Chondrocyte (in vitro differentiated cells): ENCODE measurements around the gene CPOX. TPM values are rescaled to one million over a fixed set of nuclear protein-coding genes. Genes with fewer than 3 reads are reported as not detected.

Experiments used
- DNase-seq: peaks from one replicate; pipeline ENCODE4 v3.0.0; 2021; ENCODE audit warnings: mixed read lengths, low spot score
- H3K27ac Mint-ChIP-seq: one replicate; pipeline ENCODE4 v1.8.0; 2021; ENCODE audit warnings: mild to moderate bottlenecking, moderate library complexity, mixed read lengths; ENCODE audit not compliant: unreplicated experiment
- H3K27me3 Mint-ChIP-seq: 2 replicates; pipeline ENCODE4 v1.8.0; 2021; ENCODE audit warnings: low read depth, mixed read lengths
- H3K36me3 Mint-ChIP-seq: 2 replicates; pipeline ENCODE4 v1.8.0; 2021; ENCODE audit warnings: low read depth, mixed read lengths
- H3K4me1 Mint-ChIP-seq: 2 replicates; pipeline ENCODE4 v1.8.0; 2021; ENCODE audit warnings: low read depth, mild to moderate bottlenecking, mixed read lengths
- H3K4me3 Mint-ChIP-seq: one replicate; pipeline ENCODE4 v1.8.0; 2021; ENCODE audit warnings: mild to moderate bottlenecking, moderate library complexity, mixed read lengths; ENCODE audit not compliant: unreplicated experiment
- H3K9me3 Mint-ChIP-seq: 2 replicates; pipeline ENCODE4 v1.8.0; 2021; ENCODE audit warnings: low read depth, mixed read lengths
- total RNA-seq: library from RNA; stranded (reverse); gene quantifications from 3 replicates; pipeline ENCODE4 v1.2.1, GENCODE V29; 2021
- TF ChIP-seq, protein P1 (sequence below): fragments of 200-600 bp; sonication (generic); IDR thresholded peaks from 2 replicates; pipeline ENCODE4 v1.5.0; 2021; ENCODE audit warnings: antibody characterized with exemption, mild to moderate bottlenecking, moderate library complexity

CPOX gene
- total RNA-seq, 1 donor from 2014 or later, result 16.2 TPM

DNA sequence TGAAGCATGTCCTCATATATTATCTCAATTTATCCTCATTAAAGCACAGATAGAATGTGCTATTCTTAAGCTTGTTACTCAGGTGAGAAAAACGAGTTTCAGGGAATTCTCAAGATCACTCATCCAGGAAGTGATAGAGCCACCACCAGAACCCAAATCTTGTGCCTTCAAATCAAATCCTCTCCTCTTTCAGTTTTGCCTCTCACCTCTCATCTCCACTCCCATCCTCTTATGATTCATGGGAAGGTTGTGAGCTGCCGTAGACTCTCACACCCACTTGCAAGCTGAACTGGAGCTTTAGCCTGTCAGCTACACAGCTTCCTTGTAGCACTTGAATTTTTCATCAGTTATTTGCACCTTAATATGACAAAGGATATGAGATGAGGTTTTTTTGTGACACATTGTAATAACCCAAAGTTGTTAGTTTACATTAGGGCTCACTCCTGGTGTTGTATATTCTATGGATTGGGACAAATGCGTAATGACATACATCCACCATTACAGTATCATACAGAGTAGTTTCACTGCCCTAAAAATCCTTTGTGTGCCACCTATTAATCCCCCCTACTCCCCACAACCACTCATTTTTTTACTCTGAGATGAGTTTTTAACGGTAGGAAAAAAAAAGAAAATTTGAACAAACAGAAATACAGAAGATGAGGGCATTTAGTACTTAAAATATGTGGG is 35.9 kb downstream of the CPOX start:
- Mint-ChIP-seq H3K27ac (no peak overlapping the region), H3K4me3 (no peak overlapping the region), H3K9me3 (no peaks in the 10 kb centered on the region), H3K36me3 (no peaks in the 10 kb centered on the region), H3K27me3 (peaks cover 68% of the 10 kb centered on the region), H3K4me1 (no peaks in the 10 kb centered on the region)
- TF ChIP-seq, protein P1, sequence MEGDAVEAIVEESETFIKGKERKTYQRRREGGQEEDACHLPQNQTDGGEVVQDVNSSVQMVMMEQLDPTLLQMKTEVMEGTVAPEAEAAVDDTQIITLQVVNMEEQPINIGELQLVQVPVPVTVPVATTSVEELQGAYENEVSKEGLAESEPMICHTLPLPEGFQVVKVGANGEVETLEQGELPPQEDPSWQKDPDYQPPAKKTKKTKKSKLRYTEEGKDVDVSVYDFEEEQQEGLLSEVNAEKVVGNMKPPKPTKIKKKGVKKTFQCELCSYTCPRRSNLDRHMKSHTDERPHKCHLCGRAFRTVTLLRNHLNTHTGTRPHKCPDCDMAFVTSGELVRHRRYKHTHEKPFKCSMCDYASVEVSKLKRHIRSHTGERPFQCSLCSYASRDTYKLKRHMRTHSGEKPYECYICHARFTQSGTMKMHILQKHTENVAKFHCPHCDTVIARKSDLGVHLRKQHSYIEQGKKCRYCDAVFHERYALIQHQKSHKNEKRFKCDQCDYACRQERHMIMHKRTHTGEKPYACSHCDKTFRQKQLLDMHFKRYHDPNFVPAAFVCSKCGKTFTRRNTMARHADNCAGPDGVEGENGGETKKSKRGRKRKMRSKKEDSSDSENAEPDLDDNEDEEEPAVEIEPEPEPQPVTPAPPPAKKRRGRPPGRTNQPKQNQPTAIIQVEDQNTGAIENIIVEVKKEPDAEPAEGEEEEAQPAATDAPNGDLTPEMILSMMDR, result no peak
- no peak for DNase-seq

DNA sequence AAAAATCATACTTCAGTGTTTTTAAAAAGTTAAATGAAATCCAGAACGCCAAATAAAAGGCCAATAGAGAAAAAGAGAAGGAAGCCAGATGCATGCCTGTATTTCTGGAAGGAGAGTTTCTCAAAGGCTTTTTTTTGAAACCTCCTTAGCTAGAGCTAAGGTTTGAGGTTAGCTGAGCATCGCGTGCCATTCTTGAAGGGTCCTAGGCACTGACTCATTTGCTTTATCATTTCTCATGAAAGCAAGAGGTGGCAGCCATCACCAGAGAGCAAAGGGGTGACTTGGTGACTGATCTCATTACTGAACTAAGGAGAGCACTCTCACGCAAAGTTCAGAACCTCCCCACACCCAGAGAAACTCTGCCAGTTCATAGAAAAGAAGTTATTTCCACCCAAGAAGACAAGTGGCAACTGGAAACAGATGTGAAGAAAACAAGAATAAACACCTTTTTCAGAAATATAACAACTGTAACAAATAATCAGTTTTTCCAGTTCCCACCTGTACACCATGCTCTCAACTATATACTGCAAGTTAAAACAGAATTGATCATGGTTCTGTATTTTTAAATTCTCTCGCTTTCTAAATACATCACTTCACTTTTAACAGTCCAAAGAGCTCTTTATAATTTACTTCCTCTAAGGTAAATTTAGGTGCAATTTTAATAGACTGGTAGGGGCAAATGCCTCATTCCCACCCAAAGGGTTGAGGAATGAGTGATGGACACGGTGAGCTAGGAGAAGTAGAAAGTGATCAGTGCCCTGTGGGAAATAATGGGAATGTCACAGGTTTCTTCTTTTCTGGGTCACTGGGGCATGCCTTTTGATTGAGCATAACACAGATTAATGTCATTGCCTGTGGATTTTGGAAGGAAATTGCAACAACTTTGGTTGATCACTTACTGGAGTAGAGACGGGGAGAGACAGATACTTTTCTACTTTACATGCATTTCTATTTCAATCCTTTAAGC is 37.0 kb downstream of the CPOX start:
- peaks cover 75% of the 10 kb centered on the region for H3K27me3 Mint-ChIP-seq
- H3K4me3 Mint-ChIP-seq, result no peak overlapping the region
- H3K36me3 Mint-ChIP-seq, result no peaks in the 10 kb centered on the region
- TF ChIP-seq, protein P1, result no peak
- H3K27ac Mint-ChIP-seq, result no peak overlapping the region
- H3K4me1 Mint-ChIP-seq, result no peaks in the 10 kb centered on the region
- DNase-seq, result no peak
- no peaks in the 10 kb centered on the region for H3K9me3 Mint-ChIP-seq

DNA sequence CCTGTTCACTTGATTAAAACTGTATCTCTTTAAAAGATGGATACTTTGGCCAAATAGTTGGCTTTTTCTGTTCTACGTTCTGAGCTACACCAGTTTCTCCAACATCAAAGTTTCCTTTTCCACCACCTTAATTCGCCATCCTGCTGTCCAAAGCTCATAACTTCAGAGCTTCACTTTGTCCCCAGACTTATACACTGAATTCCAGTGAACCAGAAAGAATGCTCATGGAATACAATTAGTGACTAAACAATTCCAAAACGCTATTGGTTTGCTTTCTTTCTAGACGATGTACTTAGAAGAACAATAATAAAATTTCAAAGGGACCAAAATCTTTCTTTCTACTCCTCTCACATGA is 38.4 kb downstream of the CPOX start:
- no peak overlapping the region for H3K4me3 Mint-ChIP-seq
- no peaks in the 10 kb centered on the region for H3K9me3 Mint-ChIP-seq
- H3K36me3 Mint-ChIP-seq, result peaks cover 2% of the 10 kb centered on the region
- TF ChIP-seq, protein P1, result no peak
- no peak for DNase-seq
- H3K27me3 Mint-ChIP-seq, result peaks cover 81% of the 10 kb centered on the region
- no peaks in the 10 kb centered on the region for H3K4me1 Mint-ChIP-seq
- no peak overlapping the region for H3K27ac Mint-ChIP-seq

DNA sequence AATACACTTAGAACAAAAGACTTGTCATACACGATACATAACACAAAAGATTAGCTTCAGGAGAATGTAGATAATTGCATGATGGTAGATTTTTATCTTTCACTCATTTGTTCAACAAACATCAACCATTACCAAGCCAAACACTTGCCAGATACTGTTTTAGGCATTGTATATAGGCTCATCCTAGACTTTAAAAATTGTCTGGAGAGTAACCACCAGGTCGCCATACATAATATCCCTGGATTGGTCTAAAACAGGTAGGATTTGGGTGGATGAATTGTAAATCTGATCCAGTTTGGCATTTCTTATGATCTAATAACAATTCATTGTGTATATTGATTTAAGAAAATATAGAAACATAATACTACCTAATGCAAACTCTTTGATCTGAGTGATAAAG is 38.8 kb downstream of the CPOX start:
- H3K27ac Mint-ChIP-seq, result no peak overlapping the region
- H3K36me3 Mint-ChIP-seq, result peaks cover 2% of the 10 kb centered on the region
- DNase-seq, result no peak
- TF ChIP-seq, protein P1, result no peak
- peaks cover 82% of the 10 kb centered on the region for H3K27me3 Mint-ChIP-seq
- H3K9me3 Mint-ChIP-seq, result no peaks in the 10 kb centered on the region
- no peak overlapping the region for H3K4me3 Mint-ChIP-seq
- no peaks in the 10 kb centered on the region for H3K4me1 Mint-ChIP-seq

DNA sequence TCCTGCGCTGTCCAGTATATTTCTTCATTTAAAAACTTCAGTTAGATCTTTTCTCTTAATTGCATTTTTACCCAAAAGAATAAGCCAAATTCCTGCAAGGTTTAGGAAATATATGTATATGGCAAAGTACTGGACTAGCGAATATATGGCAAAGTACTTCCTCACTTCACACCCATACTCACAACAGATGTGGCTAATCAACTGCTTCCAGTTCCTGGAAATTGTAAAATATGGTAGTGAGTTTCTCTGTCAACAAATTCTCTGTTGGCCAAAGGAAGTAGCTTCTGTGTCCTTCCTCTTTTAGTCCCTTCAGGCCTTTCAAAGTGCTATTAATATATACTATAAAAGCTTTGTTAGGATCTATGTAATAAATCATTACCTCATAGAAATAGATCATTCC is 39.7 kb downstream of the CPOX start:
- H3K9me3 Mint-ChIP-seq, result no peaks in the 10 kb centered on the region
- H3K4me1 Mint-ChIP-seq, result no peaks in the 10 kb centered on the region
- no peak for DNase-seq
- TF ChIP-seq, protein P1, result no peak
- H3K27ac Mint-ChIP-seq, result no peak overlapping the region
- peaks cover 84% of the 10 kb centered on the region for H3K27me3 Mint-ChIP-seq
- H3K36me3 Mint-ChIP-seq, result peaks cover 2% of the 10 kb centered on the region
- no peak overlapping the region for H3K4me3 Mint-ChIP-seq
